NCI-H2196 treated with DMSO at 0.1 percent for 48 hours (cell line): ENCODE data around the gene OSTF1.

Experiments used
- DNase-seq: peaks from one replicate; lab custom pipeline; 2025; ENCODE audit not compliant: unreplicated experiment; lab: John Stamatoyannopoulos, UW

The OSTF1 gene

DNA sequence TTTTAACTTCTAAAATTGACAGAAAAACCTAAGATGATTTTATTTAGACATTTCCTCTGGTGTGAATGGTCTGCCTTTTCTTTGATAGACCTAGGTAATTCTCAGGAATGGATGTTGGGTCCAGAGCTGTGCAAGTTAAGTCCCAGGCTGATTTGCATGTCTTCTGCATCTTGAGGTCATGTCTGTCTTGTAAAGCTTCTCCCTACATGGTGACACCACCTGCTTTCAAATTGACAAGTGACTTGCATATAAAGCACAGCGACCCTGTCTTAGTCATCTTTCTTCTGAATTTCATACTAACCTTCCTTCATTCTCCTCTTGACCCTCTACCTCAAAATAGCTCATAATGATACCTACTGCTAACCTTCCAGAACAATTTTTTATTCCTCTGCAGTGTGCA, 29.2 kb downstream of the OSTF1 start:
- DNase-seq, result no peak

GRCh38 chr9:75120686-75121085, 32.4 kb downstream of the OSTF1 start:
- no peak for DNase-seq

DNA sequence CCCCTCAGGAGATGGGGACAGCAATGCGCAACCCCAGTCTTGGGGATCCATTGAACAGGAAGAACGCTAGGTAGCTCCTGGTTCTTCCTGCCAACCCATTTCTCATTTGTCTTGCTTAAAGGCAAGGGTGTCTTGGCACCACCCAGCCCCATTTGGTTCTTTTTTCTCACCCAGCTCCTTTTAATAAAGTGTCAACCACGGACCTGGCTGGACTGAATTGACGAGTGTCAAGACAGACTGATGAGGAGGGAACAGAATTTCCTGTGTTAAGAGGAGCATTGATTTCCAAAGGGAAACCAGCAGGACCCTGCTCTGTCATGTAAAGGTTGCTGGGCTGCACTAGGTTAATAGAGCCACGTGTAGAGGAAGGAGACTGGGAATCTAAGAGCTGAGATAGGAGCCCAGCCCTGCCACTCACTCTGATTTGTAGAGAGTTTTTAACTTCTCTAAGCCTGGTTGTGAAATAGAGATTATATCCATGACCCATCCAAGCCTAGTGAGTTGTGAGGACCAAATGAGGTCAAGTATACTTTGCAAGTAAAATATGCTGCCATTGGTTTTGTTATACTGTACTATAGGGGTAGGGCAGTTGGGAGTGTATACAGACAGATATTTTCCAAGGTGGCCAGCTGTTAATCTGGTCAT, 33.7 kb downstream of the OSTF1 start:
- DNase-seq, result no peak

- DNase-seq, result no peak
Observed at GRCh38 chr9:75123696-75124095, 35.4 kb downstream of the OSTF1 start.

- no peak for DNase-seq
Observed at GRCh38 chr9:75128535-75128934, 40.2 kb downstream of the OSTF1 start.

DNA sequence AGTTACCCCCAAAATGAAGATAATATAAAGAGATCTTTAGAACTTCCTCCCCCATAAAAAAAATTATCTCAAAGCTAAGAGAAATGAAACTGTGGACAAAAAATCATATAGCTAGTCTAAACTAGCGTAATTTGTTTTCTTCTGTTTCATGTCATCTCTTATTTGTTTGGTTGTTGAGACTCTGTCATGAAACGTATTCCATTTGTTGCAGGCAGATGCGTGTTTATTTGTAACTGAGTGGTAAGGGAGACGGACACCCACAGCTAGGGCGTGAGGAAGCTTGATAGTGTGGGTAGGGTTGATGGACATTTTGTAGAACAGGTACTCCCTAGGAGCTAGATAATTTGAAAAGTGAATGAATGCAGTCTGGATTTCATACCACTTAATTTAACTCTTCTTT, 41.9 kb downstream of the OSTF1 start:
- DNase-seq, result no peak

GRCh38 chr9:75130621-75131230, 42.4 kb downstream of the OSTF1 start:
- DNase-seq, result no peak

DNA sequence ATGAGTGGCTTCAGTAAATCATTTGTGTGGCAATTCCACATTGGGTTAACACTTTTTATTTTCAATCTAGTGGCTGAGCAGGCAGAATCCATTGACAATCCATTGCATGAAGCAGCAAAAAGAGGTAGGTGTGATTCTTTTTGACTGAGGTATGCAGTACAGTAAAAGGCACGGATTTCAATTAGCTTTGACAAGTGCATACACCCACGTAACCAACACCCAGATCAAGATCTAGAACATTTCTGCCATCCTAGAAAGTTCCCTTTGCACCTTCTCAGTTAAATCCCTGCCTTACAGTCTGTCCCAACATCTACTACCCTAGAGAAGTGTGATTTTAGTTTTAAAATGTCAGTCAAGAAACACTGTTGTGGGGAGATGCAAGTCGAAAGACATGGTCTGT, 43.4 kb downstream of the OSTF1 start:
- no peak for DNase-seq

DNA sequence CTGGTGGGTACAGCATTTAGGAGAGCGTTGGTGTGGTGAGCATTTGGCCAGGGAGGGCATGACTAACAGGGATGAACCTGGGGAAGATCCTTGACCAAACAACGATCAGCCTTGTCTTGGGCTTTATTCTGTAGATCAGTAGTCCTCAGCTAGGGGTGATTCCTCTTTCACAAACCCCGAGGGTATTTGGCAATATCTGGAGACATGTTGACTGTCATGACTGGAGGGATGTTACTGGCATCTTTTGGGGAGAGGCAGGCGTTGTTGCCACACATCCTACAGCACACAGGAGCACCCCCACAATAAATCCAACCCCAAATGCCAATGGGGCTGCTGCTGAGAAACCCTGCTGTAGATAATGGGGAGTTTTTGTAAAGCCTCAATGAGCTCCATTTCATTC, 43.9 kb downstream of the OSTF1 start:
- no peak for DNase-seq

DNA sequence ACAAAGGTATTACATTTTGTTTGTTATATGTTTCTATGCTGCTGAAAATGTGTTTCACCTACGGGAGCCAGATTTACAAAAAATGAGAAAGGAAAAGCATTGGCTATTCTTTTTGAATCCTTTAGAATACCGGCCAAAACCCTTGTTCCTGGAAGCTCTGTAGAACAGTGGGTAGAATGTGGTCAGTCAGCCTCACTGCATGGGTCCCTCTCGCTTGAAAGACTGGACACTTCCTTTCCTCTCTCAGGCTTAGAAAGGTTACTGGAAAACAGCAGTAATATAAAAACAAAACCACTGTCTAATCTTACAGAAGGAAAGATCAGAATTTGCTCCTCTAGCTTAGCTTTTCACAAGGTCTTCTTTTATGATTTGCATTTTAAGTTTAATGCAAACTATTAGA, 45.1 kb downstream of the OSTF1 start:
- no peak for DNase-seq

GRCh38 chr9:75134495-75134894, 46.2 kb downstream of the OSTF1 start:
- DNase-seq, result no peak

DNA sequence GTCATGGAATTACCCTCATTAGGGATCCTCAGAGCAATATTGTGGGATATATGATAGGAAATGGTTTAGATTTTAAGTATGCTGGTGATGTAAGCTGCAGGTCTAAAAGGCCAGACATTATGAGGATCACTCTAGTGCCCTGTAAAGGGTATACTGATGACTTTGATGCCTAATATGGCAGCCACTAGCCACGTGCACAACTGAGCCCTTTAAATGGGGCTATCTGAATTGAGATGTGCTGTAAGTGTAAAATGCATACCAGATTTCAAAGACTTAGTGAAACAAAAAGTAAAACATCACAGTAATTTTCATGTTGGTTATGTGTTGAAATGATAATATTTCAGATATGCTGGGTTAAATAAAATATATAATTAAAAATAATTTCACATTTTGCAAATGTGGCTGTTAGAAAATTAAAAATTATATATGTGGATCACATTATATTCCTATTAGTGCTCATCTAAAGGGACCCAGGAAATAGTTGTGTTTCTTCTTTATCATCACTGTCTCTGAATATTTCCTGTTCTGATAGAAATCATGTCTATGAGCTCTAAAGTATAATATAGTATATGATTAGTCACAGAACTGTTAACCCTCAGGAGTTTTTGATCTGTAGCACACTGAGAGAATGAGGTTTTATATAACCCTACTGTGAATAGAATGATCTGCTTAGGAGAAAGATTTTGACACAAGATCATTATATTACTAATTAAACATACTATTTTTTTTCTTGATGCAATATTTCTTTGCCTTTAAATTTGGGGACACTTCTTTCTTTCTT, 50.1 kb downstream of the OSTF1 start:
- no peak for DNase-seq

DNA sequence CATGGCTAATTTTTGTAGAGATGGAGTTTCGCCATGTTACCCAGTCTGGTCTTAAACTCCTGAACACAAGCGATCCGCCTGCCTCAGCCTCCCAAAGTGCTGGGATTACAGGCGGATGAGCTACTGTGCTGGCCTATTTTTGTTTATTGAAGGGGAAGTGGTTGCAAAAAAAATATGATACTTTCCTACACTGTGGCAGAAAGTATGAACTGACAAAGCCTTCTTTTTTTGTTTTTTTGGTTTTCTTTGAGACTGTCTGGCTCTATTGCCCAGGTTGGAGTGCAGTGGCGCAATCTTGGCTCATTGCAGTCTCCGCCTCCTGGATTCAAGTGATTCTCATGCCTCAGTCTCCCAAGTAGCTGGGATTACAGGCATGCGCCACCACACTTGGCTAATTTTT, 50.9 kb downstream of the OSTF1 start:
- no peak for DNase-seq

- DNase-seq, result no peak
Observed at GRCh38 chr9:75140261-75140660, 51.9 kb downstream of the OSTF1 start.

DNA sequence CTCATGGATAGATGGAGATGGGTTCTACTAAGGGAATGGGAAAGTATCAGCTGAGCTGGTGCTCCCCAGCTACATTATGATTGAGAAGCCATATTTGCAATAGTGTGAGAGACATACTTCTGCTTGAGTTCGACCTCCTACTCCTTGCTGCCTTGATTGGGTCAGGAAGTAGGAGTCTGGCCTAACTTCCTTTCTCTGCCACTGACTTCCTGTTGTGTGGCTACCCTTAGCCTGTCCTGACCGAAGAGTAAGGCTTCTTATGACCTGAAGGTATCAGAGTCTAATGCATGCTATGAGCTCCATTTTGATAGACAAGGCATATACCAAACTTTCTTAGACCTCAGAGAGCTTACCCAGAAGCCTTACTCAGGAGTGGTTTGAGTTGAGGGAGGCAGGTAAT, 53.9 kb downstream of the OSTF1 start:
- DNase-seq, result no peak

GRCh38 chr9:75146229-75146628, 57.9 kb downstream of the OSTF1 start:
- no peak for DNase-seq

- no peak for DNase-seq
Observed at GRCh38 chr9:75147638-75148037, 59.3 kb downstream of the OSTF1 start.

DNA sequence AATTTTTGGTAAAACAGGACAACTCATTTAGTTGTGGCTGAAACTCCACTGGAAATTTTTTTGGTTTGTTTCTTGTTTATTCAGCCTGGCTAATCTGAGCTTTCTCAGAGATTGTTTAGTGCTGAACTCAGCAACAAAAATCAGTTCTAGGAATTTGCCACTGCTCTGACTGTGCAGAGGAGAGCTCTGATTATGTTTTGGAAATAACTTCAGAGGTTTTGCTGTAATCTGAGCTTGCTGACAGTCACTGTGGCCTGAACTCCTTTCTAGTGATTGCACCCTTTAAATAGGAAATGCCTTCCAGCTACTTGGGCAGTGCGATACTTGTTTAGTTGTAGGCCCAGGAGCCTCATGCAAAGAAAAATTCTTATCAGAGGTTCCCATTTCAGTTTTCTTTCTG, 60.2 kb downstream of the OSTF1 start:
- DNase-seq, result no peak

DNA sequence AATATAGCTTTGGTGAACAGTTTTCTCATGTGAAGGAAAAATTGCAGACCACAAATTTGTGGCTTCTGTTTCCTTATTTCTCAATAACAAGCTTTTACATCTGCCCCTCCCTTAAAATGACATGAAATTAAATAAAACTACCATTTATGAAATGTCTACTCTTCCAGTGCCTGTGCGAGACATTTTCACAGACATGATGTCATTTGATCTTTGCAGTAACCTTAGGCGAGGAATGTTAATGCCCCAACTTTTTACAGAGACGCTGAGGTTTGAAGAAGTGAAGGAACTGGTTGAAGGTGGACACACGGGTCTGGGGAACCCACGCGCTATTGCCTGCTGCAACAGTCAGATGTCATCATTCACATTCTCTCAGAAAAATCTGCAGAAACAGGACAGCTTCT, 61.5 kb downstream of the OSTF1 start:
- DNase-seq, result no peak

- no peak for DNase-seq
Observed at GRCh38 chr9:75150512-75150911, 62.2 kb downstream of the OSTF1 start.

GRCh38 chr9:75152416-75152815, 64.1 kb downstream of the OSTF1 start:
- DNase-seq, result no peak

- DNase-seq, result no peak
Observed at GRCh38 chr9:75156858-75157257, 68.5 kb downstream of the OSTF1 start.
